Stimulated activated naive CD4-positive, alpha-beta T cell (primary cell): ENCODE results near the gene SEC61B.
A peak's percentile ranks its signal among the peaks of the same experiment; 100 is the strongest.

Source experiments
- DNase-seq, 6 experiments: peaks; one replicate each; lab custom pipeline; 2025; lab: John Stamatoyannopoulos, UW

The SEC61B gene

GRCh38 chr9:99221621-99222415 lies at the start of gene SEC61B, which contains the start of gene ALG2:
TSS of gene SEC61B (plus strand) at chr9:99222282. CDS start at chr9:99222364, 82 bp downstream.
TSS of gene ALG2 (minus strand) at chr9:99221942. CDS start at chr9:99221894, 48 bp downstream.
- DNase-seq: peak; percentile 82 to 95 (median 90)

- DNase-seq: no peak
Observed at GRCh38 chr9:99173570-99174504, 48.2 kb upstream of the SEC61B start.

- DNase-seq: no peak
Observed at GRCh38 chr9:99176527-99177013, 45.5 kb upstream of the SEC61B start.

GRCh38 chr9:99177576-99178366 lies 44.3 kb upstream of the SEC61B start:
- DNase-seq: no peak

GRCh38 chr9:99178912-99179872 lies 42.9 kb upstream of the SEC61B start:
- DNase-seq: no peak

- DNase-seq: no peak
Observed at GRCh38 chr9:99180199-99180598, 41.9 kb upstream of the SEC61B start.

- DNase-seq: no peak
Observed at GRCh38 chr9:99180662-99181061, 41.4 kb upstream of the SEC61B start.

GRCh38 chr9:99181206-99181605 lies 40.9 kb upstream of the SEC61B start:
- DNase-seq: no peak

- no peak for DNase-seq
Observed at GRCh38 chr9:99181621-99182020, 40.5 kb upstream of the SEC61B start.

- no peak for DNase-seq
Observed at GRCh38 chr9:99182356-99182755, 39.7 kb upstream of the SEC61B start.

GRCh38 chr9:99183616-99184015 lies 38.5 kb upstream of the SEC61B start:
- DNase-seq: no peak

GRCh38 chr9:99184110-99184474 lies 38.0 kb upstream of the SEC61B start:
- DNase-seq: no peak

- DNase-seq: peak; percentile 53 to 79 (median 63)
Observed at GRCh38 chr9:99184475-99185347, 37.4 kb upstream of the SEC61B start.

GRCh38 chr9:99185348-99185632 lies 36.8 kb upstream of the SEC61B start:
- no peak for DNase-seq

GRCh38 chr9:99185934-99186333 lies 36.1 kb upstream of the SEC61B start:
- DNase-seq: no peak

GRCh38 chr9:99187311-99187710 lies 34.8 kb upstream of the SEC61B start:
- DNase-seq: no peak

- DNase-seq: no peak
Observed at GRCh38 chr9:99189186-99189585, 32.9 kb upstream of the SEC61B start.

- no peak for DNase-seq
Observed at GRCh38 chr9:99189887-99190596, 32.0 kb upstream of the SEC61B start.

- DNase-seq: no peak
Observed at GRCh38 chr9:99190597-99191283, 31.3 kb upstream of the SEC61B start.
